GM10847 (cell line): ENCODE results near the gene SHANK3.

Experiments used
- POLR2A ChIP-seq: IDR thresholded peaks from 2 replicates; pipeline ENCODE4 v1.6.1; 2011; ENCODE audit not compliant: insufficient read length; ENCODE audit errors: extremely low read depth

The SHANK3 gene

DNA sequence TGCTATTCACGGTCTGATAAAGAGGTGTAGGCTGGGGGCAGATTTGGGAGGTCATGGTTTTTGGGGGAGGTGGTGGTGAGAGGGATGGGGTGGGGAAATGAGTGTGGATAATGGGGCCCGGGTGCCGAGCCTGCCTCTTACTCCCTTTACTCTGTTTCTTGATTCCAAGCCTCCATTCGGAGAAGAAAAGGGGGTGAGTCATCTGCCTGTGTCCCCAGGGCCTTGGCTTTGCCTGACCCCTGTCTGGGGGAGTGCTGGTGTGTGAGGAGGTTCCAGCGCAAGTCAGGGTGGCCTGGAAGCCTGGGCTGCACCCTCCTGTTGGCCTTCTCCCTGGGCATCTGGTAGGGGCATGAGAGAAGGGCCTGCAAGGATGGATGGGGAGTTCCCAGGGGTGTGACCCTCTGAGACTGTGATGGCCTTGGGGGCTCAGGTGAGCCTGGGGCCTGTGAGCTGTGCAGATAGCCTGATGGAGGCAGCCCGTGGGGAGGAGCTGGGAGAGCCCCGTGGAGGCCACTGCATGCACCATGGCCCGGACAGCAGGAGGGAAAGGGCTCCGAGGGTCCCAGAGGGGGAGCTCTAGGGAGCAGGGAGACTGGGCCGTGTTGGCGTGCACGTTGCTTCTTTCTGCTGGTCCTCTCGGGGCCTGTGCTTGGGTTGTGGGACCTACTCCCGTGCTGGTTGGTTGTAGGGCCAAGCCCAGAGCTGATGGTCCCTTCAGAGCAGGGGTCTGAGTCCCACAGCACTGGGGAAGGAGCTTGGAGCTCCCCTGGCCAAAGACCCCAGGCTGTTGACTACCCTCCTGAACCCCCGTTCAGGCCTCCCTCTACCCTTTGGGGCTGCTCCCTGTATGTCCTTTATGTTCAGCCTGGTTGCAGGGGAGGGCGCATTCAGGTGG, 39.1 kb downstream of the SHANK3 start:
- no peak for TF ChIP-seq POLR2A

DNA sequence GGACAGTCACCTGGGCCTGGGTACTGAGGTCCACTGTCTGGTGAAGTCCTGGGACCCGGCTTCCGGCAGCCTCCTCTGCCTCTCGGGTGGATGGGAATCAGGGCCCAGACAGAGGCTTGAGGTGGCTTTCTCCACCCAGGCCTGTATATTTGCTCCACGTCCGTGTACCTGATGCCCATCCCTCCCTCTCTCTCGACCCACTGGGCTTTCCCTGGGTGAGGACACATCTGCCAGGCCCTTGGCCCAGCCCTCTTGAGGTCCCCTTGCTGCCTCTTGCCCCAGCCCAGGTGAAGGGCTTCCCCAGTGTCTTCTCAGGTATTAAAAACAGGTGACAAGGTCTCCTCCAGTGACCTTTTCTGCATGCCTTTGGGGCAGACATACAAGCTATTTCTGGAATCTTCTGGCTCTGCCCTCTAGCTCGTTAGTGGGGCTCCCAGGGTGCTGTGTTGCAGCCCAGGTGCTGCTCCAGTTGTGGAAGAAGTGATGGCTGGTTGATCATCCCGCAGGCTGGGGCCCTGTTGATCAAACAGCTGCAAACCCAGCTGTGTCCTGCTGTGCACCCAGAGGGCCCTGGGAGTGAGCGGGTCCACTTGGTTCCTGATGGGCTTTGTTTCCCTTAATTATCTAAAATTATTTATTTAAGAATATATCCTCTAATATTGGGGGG, 39.9 kb downstream of the SHANK3 start:
- no peak for TF ChIP-seq POLR2A

DNA sequence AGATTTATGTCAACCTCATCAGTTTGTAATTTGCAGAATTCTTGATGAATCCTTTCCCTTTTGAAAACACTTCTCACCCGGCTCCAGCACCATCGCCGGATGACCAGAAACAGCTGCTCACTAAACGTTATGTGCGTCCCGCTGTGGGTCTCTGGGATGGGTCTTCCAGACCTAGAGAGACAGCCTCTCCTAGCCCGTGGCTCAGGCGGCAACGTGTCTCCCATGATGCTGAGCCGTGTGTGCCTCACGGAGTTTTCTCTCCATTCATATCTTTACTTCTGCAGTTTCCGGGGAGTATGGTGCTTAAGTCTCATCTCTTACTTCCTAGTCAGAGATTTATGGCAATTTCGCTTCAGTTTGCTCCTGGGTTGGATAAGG, 40.4 kb downstream of the SHANK3 start:
- TF ChIP-seq POLR2A: no peak

DNA sequence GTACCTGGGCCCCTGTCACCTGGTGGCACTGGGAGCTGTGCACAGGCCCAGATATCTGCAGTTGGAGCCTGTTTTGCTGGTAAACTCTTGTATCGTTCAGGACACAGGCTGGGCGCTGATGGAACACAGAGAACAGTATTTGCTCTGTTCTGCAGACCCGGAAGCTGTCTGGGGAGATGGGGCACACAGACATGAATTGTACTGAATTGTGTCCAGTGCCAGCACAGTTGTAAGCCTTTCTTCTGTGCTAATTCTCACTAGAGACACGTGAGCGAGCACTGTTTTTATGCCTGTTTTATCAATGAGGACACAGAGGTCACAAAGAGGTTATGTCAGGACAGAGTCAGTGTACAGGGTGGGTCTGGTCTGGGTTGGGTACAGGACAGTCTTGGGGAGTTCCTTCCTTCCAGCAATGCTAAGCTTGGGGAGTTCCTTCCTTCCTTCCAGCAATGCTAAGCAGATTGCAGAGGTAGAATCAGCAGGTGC, 41.0 kb downstream of the SHANK3 start:
- no peak for TF ChIP-seq POLR2A

DNA sequence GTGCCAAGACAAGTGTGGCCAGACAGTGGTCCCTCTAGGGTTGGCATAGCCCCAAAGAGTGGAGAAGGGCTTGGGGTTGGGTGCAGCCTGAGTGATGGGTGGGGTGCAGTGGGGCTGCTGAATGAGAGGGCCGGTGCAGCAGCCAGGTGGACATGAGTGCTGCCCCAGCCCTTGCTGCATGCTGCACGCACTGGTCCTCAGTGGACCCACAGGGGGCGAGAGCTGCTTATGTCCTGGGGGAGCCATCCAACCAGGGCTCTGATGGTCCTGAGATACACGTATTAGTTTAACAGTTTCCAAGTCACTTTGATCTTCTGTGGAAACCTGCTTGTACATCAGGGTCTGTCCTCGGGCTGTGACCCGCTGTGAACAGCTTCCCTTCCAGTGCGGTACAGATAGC, 41.5 kb downstream of the SHANK3 start:
- no peak for TF ChIP-seq POLR2A

DNA sequence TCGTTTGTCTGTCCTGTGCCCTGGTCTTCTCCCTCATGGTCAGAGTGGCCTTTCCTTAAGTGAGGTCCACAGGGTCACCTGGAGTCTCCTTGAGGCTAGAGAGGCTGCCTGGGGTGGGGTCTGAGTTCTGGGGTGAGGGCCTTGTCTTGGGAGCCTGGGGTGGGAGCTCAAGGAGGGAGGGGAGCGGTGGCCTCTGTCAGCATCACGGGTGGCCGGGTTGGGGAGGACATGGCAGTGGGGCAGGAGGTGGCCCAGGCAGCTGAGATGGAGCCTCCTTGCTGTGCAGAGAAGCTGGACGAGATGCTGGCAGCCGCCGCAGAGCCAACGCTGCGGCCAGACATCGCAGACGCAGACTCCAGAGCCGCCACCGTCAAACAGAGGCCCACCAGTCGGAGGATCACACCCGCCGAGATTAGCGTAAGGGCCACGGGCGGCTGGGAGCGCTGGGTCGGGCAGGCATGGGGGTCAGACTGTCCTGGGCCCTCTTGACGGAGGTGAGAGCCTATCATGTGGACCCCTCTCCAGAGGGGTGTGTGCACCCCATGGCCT, 42.1 kb downstream of the SHANK3 start:
- no peak for TF ChIP-seq POLR2A

DNA sequence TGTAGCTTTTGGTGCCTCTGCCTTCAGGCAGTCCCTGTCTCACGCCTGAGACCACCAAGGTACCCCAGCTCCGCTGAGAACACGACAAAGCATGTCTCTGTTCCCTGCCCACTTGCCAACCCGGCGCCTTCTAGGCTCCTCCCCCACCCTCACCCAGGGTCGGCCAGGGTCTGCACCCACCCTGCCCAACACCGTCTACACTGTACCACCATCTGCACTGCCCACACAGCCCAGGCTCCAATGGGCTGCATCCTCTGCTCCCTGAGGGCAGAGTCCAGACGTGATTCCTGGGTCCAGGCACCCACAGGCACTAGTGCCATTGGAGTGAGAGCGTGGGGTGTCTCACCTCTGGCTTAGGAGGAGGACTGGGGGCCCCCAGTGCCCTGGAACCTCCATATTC, 42.6 kb downstream of the SHANK3 start:
- TF ChIP-seq POLR2A: no peak

DNA sequence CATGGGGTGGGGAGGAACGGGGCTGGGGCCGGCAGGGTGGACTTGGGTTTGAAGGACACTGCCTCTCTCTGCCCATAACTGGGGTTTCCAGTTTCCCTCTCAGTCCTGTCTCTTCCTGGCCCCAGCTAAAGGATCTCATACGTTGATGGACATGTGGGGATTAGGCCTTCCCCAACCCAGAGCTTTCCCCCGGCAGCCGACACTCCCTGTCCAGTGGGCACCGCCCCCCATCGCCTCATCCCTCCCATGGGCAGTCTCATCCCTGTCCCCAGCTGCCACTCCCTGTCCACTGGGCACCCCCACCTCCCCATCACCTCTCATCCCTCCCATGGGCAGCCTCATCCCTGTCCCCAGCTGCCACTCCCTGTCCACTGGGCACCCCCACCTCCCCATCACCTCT, 43.2 kb downstream of the SHANK3 start:
- TF ChIP-seq POLR2A: no peak

DNA sequence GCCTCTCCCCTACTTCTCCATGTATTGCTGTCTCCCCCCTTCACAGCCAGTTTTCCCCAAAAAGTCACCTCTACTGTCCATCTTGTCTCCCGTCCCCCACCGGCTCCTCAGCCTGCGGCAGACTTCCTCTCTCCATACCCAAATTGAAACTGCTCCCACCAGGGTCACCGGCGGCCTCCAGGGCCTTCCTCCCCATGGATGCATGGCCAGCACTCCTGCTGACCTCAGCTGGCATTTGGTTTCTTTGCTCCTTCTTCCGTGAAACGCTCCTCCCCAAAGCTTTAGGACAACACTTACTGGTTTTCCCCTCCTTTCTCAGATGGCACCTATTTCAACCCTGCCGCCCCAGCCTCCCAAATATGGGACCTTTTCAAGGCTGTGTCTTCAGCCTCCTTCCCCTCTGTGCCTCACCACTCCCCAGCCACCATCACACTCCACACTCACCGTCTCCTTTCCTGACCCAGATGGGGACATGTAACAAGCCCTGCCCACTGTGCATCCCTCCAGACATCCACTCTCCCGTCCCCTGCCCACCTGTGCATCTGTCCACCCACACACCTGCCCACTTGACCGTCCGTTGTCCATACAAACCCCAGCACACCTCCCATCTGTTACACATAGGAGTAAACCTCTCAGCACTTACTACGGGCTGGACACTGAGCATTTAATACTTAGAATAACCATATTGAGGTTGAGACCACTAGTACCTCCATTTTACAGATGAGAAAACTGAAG, 43.8 kb downstream of the SHANK3 start:
- no peak for TF ChIP-seq POLR2A

DNA sequence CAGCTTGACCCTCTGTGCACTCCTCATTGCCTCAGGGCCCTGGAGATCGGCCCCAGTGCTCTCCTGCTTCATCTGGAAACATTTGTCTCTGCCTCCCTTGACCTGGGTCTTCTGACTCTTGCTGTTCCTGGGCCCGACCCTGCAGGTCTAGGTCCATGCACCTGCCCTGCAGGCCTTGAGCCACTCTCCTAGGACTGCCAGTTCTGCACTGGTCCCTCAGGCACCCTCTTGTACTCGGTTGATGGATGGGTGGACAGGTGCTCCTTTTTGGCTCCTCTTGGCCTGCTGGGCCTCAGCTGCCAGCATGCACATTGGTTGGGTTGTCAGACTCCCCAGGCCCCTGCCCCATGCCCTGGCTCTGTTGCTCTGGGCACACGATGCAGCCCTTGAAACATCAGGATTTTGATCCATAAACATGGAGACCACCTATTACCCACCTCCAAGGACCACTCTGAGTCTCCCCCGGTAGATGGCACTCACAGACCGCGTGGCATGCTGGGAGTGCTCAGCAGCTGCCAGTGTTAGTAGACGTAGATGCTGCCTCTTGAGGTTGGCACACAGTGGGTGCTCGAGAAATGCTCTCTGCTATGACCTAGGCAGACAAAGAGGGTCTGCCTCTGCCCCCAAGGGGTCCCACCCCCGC, 45.2 kb downstream of the SHANK3 start:
- no peak for TF ChIP-seq POLR2A

DNA sequence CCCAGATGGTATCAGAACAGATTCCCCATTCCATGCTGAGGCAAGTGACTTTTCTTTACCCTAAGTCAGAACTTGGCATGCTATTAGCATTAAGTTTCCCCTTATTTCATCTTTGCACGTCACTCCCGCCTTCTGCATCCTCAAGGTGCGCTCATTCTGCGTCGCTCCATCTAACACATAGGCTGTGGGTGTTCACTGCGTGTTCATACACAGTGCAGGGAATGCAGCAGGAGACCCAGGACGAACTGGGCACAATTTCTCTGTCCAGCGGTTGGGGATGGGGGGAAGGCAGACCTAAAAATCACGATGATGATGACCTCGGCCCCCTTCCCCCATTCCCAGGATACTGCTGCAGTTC, 45.7 kb downstream of the SHANK3 start:
- TF ChIP-seq POLR2A: no peak

DNA sequence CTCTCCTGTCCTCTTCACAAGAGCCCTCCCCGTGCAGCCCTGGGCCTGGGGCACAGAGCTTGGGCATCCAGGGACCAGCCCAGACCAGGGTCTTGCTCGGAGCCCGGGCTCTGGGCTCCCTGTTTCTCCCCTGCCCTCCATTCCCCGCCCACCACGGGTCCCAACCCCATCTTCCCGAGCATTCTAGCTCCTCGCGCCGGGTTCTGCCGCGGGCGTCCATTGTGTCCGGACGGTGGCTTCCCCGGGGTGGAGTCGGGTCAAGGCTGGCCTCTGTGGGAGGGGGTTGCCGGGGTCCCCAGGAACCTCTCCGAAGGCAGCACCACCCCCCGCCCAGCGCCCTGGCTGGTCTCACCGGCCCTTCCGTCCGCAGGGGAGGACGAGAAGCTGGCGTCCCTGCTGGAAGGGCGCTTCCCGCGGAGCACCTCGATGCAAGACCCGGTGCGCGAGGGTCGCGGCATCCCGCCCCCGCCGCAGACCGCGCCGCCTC, 47.2 kb downstream of the SHANK3 start:
- no peak for TF ChIP-seq POLR2A

DNA sequence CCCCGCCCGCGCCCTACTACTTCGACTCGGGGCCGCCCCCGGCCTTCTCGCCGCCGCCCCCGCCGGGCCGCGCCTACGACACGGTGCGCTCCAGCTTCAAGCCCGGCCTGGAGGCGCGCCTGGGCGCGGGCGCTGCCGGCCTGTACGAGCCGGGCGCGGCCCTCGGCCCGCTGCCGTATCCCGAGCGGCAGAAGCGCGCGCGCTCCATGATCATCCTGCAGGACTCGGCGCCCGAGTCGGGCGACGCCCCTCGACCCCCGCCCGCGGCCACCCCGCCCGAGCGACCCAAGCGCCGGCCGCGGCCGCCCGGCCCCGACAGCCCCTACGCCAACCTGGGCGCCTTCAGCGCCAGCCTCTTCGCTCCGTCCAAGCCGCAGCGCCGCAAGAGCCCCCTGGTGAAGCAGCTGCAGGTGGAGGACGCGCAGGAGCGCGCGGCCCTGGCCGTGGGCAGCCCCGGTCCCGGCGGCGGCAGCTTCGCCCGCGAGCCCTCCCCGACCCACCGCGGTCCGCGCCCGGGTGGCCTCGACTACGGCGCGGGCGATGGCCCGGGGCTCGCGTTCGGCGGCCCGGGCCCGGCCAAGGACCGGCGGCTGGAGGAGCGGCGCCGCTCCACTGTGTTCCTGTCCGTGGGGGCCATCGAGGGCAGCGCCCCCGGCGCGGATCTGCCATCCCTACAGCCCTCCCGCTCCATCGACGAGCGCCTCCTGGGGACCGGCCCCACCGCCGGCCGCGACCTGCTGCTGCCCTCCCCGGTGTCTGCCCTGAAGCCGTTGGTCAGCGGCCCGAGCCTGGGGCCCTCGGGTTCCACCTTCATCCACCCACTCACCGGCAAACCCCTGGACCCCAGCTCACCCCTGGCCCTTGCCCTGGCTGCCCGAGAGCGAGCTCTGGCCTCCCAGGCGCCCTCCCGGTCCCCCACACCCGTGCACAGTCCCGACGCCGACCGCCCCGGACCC, 48.0 kb downstream of the SHANK3 start:
- TF ChIP-seq POLR2A: no peak
